Testis (tissue), 3 donors: ENCODE results near the gene NLN. TPM values are rescaled to one million over a fixed set of nuclear protein-coding genes. Genes with fewer than 3 reads are reported as not detected.
"Not testable (repeated sequence)": the region's sequence is repeated elsewhere in the genome, so short reads cannot be mapped to it uniquely, and the experiment has no call there.

ENCODE experiments used
- DNase-seq: peaks from one replicate; pipeline ENCODE4 v3.0.0-alpha.2; 2019
- H3K27ac ChIP-seq, 2 donors: fragments of 200-600 bp; sonication (generic); one replicate each; pipeline ENCODE4 v1.5.1; 2019
- H3K27me3 ChIP-seq: fragments of 200-600 bp; sonication (generic); one replicate; pipeline ENCODE4 v1.5.1; 2019
- H3K36me3 ChIP-seq: fragments of 200-600 bp; sonication (generic); one replicate; pipeline ENCODE4 v1.5.1; 2017; ENCODE audit warnings: low read depth; ENCODE audit errors: missing control alignments
- H3K4me1 ChIP-seq: fragments of 200-600 bp; sonication (generic); one replicate; pipeline ENCODE4 v1.5.1; 2019
- H3K4me3 ChIP-seq, 2 donors: fragments of 200-600 bp; sonication (generic); one replicate each; pipeline ENCODE4 v1.5.1; 2017 to 2019
- H3K9me3 ChIP-seq: fragments of 200-600 bp; sonication (generic); one replicate; pipeline ENCODE4 v1.5.1; 2017
- POLR2A ChIP-seq: fragments of 450-650 bp; IDR thresholded peaks from one replicate; pipeline ENCODE4 v1.6.1; 2017; ENCODE audit warnings: antibody characterized with exemption, mild to moderate bottlenecking, moderate library complexity
- WGBS, 2 donors: methylation state at CpG; one replicate each; pipeline ENCODE4 v1.1.5; 2018; 5-methylcytosine and 5-hydroxymethylcytosine counted together
- intact Hi-C: fragments of 100-400 bp; cut with DNase I; formaldehyde crosslinking; loops from one replicate; pipeline ENCODE4 v1.15.1; 2023; ENCODE audit warnings: low total_unique reads
- polyA plus RNA-seq: library from polyadenylated mRNA; stranded (reverse); fragments of 350-450 nt; fragmentation: Illumina TruSeq; extraction: RNeasy Lipid Tissue Mini Kit (QIAGEN cat#74804); gene quantifications from one replicate; pipeline ENCODE4 v1.2.3, GENCODE V29; 2014; ENCODE audit warnings: low read depth, low replicate concordance; ENCODE audit not compliant: insufficient read depth
- total RNA-seq, 2 donors: library from RNA; depleted of rRNA; stranded (reverse); fragments of >200 nt; gene quantifications; one replicate each; pipeline ENCODE4 v1.2.3, GENCODE V29; 2016
- TF ChIP-seq, protein P1 (sequence below), 3 experiments: fragments of 450-650 bp in 2 of 3; fragments of 200-600 bp in 1 of 3; sonication (generic) in 1 of 3; IDR thresholded peaks; one replicate each; pipeline ENCODE4 v1.5.1; 2016 to 2019; ENCODE audit warnings: antibody characterized with exemption in 3 of 3, mild to moderate bottlenecking in 2 of 3, moderate library complexity in 1 of 3

The NLN gene
- total and polyA plus RNA-seq, 3 donors from 2014 or later = 6.4 to 10.1 (median 8.1) TPM

DNA sequence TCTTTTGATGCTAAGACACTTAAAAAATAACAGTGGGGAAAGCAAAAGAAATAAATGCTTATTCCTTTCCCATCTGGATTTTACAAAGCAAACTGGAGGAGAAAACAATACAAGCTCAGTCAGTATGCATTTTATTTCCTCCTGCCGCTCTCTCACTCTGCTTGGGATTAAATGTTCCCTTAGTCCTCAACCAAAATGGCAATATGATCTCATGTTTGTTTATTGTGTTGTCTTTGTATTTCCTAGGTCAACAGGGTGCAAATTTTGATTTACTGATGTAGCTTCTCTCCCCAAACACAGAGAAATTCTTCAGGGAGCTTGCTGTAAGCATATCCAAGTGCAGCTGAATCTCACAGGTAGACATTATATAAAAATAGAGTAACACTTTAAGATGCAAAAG lies 112.3 kb downstream of the NLN start:
- intact Hi-C loops = no loop called here
- Histone ChIP-seq H3K9me3 (no peaks in the 10 kb centered on the region), H3K4me1 (peaks cover 11% of the 10 kb centered on the region), H3K27me3 (no peaks in the 10 kb centered on the region), H3K27ac (no peak overlapping the region), H3K36me3 (no peaks in the 10 kb centered on the region), H3K4me3 (no peak overlapping the region)
- TF ChIP-seq, protein P1, sequence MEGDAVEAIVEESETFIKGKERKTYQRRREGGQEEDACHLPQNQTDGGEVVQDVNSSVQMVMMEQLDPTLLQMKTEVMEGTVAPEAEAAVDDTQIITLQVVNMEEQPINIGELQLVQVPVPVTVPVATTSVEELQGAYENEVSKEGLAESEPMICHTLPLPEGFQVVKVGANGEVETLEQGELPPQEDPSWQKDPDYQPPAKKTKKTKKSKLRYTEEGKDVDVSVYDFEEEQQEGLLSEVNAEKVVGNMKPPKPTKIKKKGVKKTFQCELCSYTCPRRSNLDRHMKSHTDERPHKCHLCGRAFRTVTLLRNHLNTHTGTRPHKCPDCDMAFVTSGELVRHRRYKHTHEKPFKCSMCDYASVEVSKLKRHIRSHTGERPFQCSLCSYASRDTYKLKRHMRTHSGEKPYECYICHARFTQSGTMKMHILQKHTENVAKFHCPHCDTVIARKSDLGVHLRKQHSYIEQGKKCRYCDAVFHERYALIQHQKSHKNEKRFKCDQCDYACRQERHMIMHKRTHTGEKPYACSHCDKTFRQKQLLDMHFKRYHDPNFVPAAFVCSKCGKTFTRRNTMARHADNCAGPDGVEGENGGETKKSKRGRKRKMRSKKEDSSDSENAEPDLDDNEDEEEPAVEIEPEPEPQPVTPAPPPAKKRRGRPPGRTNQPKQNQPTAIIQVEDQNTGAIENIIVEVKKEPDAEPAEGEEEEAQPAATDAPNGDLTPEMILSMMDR (IDR thresholded peaks at IDR 0.05) = no peak
- TF ChIP-seq POLR2A = no peak
- no peak for DNase-seq
- WGBS, 2 donors = 89 to 93% methylated on average over 1 of the region's 1 CpG

DNA sequence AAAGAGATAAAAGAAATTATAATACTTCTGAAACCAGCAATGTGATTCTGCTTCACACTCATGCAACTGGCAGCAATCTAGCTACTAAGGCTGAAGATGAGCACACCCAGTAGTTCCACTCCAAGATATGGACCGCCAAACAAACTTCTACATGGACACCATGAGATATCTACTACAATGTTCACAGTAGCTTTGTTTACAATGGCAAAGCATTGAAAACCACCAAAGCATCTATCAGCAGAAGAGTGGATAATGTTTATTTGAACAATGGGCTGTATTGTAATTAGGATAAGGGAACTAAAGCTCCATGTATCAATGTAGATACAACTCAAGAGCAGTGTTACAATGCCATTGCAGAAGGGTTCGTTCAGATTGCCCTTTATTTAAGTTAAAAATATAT lies 113.2 kb downstream of the NLN start:
- no peak for DNase-seq
- H3K27me3 ChIP-seq = no peaks in the 10 kb centered on the region
- H3K27ac ChIP-seq = no peak overlapping the region
- peaks cover 9% of the 10 kb centered on the region for H3K4me1 ChIP-seq
- H3K9me3 ChIP-seq = no peaks in the 10 kb centered on the region
- H3K36me3 ChIP-seq = no peaks in the 10 kb centered on the region
- WGBS, 2 donors = 71 to 78% methylated on average over 2 of the region's 2 CpGs
- no peak overlapping the region for H3K4me3 ChIP-seq
- TF ChIP-seq, protein P1 (IDR thresholded peaks at IDR 0.05) = no peak
- no peak for TF ChIP-seq POLR2A
- intact Hi-C loops = no loop called here

DNA sequence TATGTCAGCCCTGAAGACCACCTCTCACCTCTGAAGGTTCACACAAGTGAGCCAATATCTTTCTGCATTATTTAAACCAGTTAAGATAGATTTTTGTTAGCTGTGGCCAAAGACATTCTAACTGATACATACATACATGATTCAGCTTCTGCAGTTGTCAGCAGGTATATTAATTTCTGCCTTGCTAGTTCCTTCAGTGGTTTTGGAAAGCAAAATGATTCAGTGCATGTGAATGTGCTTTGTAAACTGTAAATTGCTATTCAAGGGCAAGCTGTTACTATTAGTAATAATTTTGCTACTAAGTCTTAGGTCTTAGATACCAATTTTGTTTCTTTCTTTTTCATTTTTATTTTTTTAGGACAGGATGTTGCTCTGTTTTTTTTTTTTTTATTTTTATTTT lies 115.1 kb downstream of the NLN start:
- peak overlapping the region in 1 of 2 donors; percentile 36 for H3K27ac ChIP-seq
- intact Hi-C loops = no loop called here
- no peak overlapping the region for H3K4me3 ChIP-seq
- DNase-seq = no peak
- no peaks in the 10 kb centered on the region for H3K36me3 ChIP-seq
- H3K4me1 ChIP-seq = no peaks in the 10 kb centered on the region
- no peak for TF ChIP-seq POLR2A
- TF ChIP-seq, protein P1 (IDR thresholded peaks at IDR 0.05) = no peak
- H3K27me3 ChIP-seq = no peaks in the 10 kb centered on the region
- no peaks in the 10 kb centered on the region for H3K9me3 ChIP-seq

DNA sequence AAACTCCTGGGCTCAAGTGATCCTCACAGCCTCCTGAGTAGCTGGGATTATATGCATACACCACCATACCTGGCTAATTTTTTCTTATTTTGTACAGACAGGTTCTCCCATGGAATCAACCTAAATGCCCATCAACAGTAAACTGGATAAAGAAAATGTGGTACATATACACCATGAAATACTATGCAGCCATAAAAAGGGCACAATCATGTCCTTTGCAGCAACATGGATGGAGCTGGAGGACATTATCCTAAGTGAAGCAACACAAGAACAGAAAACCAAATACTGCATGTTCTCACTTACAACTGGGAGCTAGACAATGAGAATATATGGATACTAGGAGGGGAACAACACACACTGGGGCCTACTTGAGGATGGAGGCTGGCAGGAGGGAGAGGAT lies 117.2 kb downstream of the NLN start:
- H3K36me3 ChIP-seq, intact Hi-C loops, H3K27me3 ChIP-seq, DNase-seq, H3K4me1 ChIP-seq, H3K27ac ChIP-seq, H3K4me3 ChIP-seq, H3K9me3 ChIP-seq: not testable (repeated sequence)

DNA sequence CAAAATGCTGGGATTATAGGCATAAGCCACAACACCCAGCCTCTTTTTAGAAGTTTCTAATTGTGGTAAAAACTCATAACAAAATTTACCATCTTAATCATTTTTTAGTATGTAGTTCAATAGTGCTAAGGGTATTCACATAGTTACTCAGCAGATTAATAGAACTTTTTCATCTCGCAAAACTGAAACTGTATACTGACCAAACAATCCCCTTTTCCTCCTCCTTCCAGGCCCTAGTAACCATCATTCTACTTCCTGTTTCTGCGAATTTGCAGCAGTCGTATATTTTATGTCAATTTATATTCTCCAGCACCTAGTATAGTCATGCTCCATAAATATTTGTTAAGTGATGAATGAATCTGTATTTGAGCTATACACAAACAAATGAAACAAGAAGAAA lies 118.1 kb downstream of the NLN start:
- H3K27ac ChIP-seq = no peak overlapping the region
- intact Hi-C loops = no loop called here
- TF ChIP-seq, protein P1 (IDR thresholded peaks at IDR 0.05) = no peak
- no peaks in the 10 kb centered on the region for H3K4me1 ChIP-seq
- H3K9me3 ChIP-seq = no peaks in the 10 kb centered on the region
- H3K4me3 ChIP-seq = no peak overlapping the region
- H3K27me3 ChIP-seq = no peaks in the 10 kb centered on the region
- DNase-seq = no peak
- no peaks in the 10 kb centered on the region for H3K36me3 ChIP-seq
- WGBS, 2 donors = 76 to 81% methylated on average over 3 of the region's 3 CpGs

DNA sequence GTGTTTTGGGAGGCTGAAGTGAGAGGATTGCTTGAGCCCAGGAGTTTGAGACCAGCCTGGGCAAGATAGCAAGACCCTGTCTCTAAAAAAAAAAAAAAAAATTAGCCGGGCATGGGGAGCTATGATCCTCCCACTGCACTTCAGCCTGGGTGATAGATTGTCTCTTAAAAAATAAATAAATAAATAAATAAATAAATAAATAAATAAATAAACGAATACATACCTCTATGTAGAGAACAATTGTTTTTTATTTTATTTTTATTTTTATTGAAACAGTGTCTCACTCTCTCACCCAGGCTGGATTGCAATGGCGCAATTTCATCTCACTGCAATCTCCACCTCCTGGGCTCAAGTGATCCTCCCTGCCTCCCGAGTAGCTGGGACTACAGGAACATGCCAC lies 122.8 kb downstream of the NLN start:
- H3K27me3 ChIP-seq, H3K27ac ChIP-seq, H3K9me3 ChIP-seq, H3K36me3 ChIP-seq, H3K4me3 ChIP-seq, H3K4me1 ChIP-seq, intact Hi-C loops, DNase-seq: not testable (repeated sequence)
- WGBS, 2 donors = 89 to 91% methylated on average over 4 of the region's 4 CpGs
